AG09319 (cell line): ENCODE measurements around the gene HAVCR2.

ENCODE experiments used
- DNase-seq: peaks from one replicate; pipeline ENCODE4 v3.0.0-alpha.2; 2010; ENCODE audit warnings: low read depth; ENCODE audit errors: extremely low read depth
- TF ChIP-seq, protein P1 (sequence below): IDR thresholded peaks from 2 replicates; pipeline ENCODE4 v1.5.1; 2011; ENCODE audit warnings: low read depth, mild to moderate bottlenecking, inconsistent platforms, low read length, moderate library complexity

The HAVCR2 gene

DNA sequence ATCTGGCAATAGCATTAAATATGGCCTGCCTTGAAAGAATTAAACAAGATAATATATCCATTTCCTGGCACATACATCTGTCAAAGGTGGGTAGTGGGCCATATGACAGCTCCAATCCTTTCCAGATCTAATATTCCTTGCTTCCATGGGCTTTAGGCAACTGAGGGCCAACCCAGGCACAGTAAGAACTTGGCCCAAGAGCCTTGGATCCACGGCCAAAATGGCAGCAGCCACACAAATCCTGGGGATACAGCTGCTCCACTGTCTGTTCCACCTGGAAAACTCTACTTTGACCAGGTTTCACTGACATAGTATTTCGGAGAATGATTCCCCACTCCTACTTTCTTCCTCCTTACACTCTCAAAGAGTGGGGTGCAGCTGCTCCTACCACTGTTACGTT is 63.2 kb downstream of the HAVCR2 start:
- DNase-seq, result no peak
- TF ChIP-seq, protein P1, sequence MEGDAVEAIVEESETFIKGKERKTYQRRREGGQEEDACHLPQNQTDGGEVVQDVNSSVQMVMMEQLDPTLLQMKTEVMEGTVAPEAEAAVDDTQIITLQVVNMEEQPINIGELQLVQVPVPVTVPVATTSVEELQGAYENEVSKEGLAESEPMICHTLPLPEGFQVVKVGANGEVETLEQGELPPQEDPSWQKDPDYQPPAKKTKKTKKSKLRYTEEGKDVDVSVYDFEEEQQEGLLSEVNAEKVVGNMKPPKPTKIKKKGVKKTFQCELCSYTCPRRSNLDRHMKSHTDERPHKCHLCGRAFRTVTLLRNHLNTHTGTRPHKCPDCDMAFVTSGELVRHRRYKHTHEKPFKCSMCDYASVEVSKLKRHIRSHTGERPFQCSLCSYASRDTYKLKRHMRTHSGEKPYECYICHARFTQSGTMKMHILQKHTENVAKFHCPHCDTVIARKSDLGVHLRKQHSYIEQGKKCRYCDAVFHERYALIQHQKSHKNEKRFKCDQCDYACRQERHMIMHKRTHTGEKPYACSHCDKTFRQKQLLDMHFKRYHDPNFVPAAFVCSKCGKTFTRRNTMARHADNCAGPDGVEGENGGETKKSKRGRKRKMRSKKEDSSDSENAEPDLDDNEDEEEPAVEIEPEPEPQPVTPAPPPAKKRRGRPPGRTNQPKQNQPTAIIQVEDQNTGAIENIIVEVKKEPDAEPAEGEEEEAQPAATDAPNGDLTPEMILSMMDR, result no peak

- DNase-seq, result no peak
- TF ChIP-seq, protein P1, result no peak
Measured at GRCh38 chr5:157038568-157039187, 70.2 kb downstream of the HAVCR2 start.
